ENCODE results near the gene GGT1. TPM values are rescaled to one million over a fixed set of nuclear protein-coding genes. Genes with fewer than 3 reads are reported as not detected.
"Not testable (repeated sequence)": the region's sequence is repeated elsewhere in the genome, so short reads cannot be mapped to it uniquely, and the experiment has no call there.

Gene GGT1
- polyA plus RNA-seq, 1 donor (not counting 4 experiments of a cell fraction or from before 2014, with no cell fraction given), result 5.8 TPM

- H3K27me3 ChIP-seq (ENCODE audit: control insufficient read depth, extremely low read depth, insufficient read depth, low read length); DNase-seq (ENCODE audit: low read depth, low spot score); H3K4me2 ChIP-seq (ENCODE audit: control insufficient read depth, extremely low read depth, insufficient read depth, low read depth, low read length); H3K27ac ChIP-seq (ENCODE audit: control insufficient read depth, insufficient read depth, low read length); FAIRE-seq; H3K9me3 ChIP-seq (ENCODE audit: control insufficient read depth, low read depth, low read length); H3K9me1 ChIP-seq (ENCODE audit: control insufficient read depth, extremely low read depth, insufficient read depth, low read length); H4K20me1 ChIP-seq (ENCODE audit: control insufficient read depth, extremely low read depth, insufficient read depth, low read length); H3K79me2 ChIP-seq (ENCODE audit: control insufficient read depth, insufficient read depth, low read length); H3K36me3 ChIP-seq (ENCODE audit: control insufficient read depth in 2 of 2, extremely low read depth in 1 of 2, insufficient read depth in 2 of 2, low read length in 2 of 2); H2AFZ ChIP-seq (ENCODE audit: control insufficient read depth, low read length); H3K4me3 ChIP-seq (ENCODE audit: control insufficient read depth in 2 of 3, extremely low read depth in 1 of 3, insufficient read depth in 2 of 3, low read depth in 1 of 3, low read length in 3 of 3); H3K9ac ChIP-seq (ENCODE audit: control insufficient read depth, extremely low read depth, insufficient read depth, low read length); H3K4me1 ChIP-seq (ENCODE audit: control insufficient read depth, extremely low read depth, insufficient read depth, low read length); dilution Hi-C loops (cut with MboI; ENCODE audit: extremely low pct_ligation_motif_present, low sequenced_read_pairs): not testable (repeated sequence)
Observed at GRCh38 chr22:24631430-24632122, 28.6 kb downstream of the GGT1 start.

GRCh38 chr22:24632642-24633041, 29.6 kb downstream of the GGT1 start:
- H3K9me3 ChIP-seq (ENCODE audit: control insufficient read depth, low read depth, low read length); H4K20me1 ChIP-seq (ENCODE audit: control insufficient read depth, extremely low read depth, insufficient read depth, low read length); H3K79me2 ChIP-seq (ENCODE audit: control insufficient read depth, insufficient read depth, low read length); FAIRE-seq; dilution Hi-C loops (cut with MboI; ENCODE audit: extremely low pct_ligation_motif_present, low sequenced_read_pairs); H3K27me3 ChIP-seq (ENCODE audit: control insufficient read depth, extremely low read depth, insufficient read depth, low read length); H3K4me3 ChIP-seq (ENCODE audit: control insufficient read depth in 2 of 3, extremely low read depth in 1 of 3, insufficient read depth in 2 of 3, low read depth in 1 of 3, low read length in 3 of 3); DNase-seq (ENCODE audit: low read depth, low spot score); H3K9me1 ChIP-seq (ENCODE audit: control insufficient read depth, extremely low read depth, insufficient read depth, low read length); H2AFZ ChIP-seq (ENCODE audit: control insufficient read depth, low read length); H3K9ac ChIP-seq (ENCODE audit: control insufficient read depth, extremely low read depth, insufficient read depth, low read length); H3K4me1 ChIP-seq (ENCODE audit: control insufficient read depth, extremely low read depth, insufficient read depth, low read length); H3K36me3 ChIP-seq (ENCODE audit: control insufficient read depth in 2 of 2, extremely low read depth in 1 of 2, insufficient read depth in 2 of 2, low read length in 2 of 2); H3K27ac ChIP-seq (ENCODE audit: control insufficient read depth, insufficient read depth, low read length); H3K4me2 ChIP-seq (ENCODE audit: control insufficient read depth, extremely low read depth, insufficient read depth, low read depth, low read length): not testable (repeated sequence)

DNA sequence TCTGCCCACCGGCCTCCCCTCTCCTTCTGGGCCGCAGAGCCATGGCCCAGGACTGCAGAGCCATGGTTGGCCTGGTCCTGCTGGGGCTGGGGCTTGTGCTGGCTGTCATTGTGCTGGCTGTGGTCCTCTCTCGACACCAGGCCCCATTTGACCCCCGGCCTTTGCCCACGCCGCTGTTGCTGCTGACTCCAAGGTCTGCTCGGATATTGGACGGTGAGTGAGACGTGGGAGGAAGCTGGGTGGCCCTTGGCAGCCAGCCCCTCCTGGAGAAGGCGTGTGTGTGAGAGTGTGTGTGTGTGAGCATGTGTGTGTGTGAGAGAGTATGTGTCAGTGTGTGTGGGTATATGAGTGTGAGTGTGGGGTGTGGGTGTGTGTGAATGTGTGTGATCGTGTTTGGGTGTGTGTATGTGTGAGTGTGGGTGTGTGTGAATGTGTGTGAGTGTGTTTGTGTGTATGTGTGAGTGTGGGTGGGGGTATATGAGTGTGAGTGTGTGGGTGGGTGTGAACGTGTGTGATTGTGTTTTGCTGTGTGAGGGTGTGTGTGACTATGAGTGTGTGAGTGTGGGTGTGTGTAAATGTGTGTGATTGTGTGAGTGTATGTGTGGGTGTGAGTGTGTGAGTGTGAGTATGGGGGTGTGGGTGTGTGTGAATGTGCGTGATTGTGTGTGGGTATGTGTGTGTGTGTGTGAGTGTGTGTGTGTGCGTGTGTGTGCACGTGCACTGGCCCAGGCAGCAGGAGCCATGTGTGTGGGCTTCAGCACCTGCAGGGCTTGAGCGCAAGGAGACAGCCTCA, 30.4 kb downstream of the GGT1 start:
- not testable (repeated sequence) for H3K9ac ChIP-seq (ENCODE audit: control insufficient read depth, extremely low read depth, insufficient read depth, low read length); FAIRE-seq

DNA sequence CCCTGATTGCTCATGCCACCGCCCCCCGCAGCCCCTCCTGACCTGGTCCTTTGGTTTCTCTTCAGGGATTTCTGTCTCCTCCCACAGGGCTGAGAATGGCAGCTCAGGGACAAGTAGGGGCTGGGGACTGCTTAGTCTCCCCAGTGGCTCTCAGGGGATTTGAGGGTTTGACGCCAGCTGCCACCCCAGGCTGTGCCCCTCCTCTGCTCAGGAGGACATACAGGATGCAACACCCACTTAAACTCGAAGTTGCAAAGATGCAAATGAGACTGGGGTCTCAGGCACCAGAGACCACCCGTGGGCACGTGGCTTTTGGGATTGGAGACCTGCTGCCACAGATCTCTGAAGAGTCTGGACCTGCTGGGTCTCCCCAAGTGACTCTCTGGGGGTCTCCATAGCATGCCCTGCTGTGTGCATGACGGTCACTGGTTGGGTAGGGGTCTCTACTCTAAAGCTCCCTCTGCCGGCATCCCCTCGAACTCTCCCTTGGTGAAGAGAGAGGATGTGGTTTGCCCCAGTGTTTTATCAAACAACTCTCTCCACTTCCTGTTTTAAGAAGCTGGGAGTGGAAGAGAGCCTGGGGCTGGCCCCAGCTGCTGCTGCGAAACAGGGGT, 31.9 kb downstream of the GGT1 start:
- FAIRE-seq; H3K79me2 ChIP-seq (ENCODE audit: control insufficient read depth, insufficient read depth, low read length); H3K4me3 ChIP-seq (ENCODE audit: control insufficient read depth in 2 of 3, extremely low read depth in 1 of 3, insufficient read depth in 2 of 3, low read depth in 1 of 3, low read length in 3 of 3); H2AFZ ChIP-seq (ENCODE audit: control insufficient read depth, low read length); H3K36me3 ChIP-seq (ENCODE audit: control insufficient read depth in 2 of 2, extremely low read depth in 1 of 2, insufficient read depth in 2 of 2, low read length in 2 of 2); H3K9me1 ChIP-seq (ENCODE audit: control insufficient read depth, extremely low read depth, insufficient read depth, low read length); H3K27ac ChIP-seq (ENCODE audit: control insufficient read depth, insufficient read depth, low read length); H3K4me1 ChIP-seq (ENCODE audit: control insufficient read depth, extremely low read depth, insufficient read depth, low read length); H3K9ac ChIP-seq (ENCODE audit: control insufficient read depth, extremely low read depth, insufficient read depth, low read length); DNase-seq (ENCODE audit: low read depth, low spot score); H3K9me3 ChIP-seq (ENCODE audit: control insufficient read depth, low read depth, low read length); H3K27me3 ChIP-seq (ENCODE audit: control insufficient read depth, extremely low read depth, insufficient read depth, low read length); H3K4me2 ChIP-seq (ENCODE audit: control insufficient read depth, extremely low read depth, insufficient read depth, low read depth, low read length); dilution Hi-C loops (cut with MboI; ENCODE audit: extremely low pct_ligation_motif_present, low sequenced_read_pairs); H4K20me1 ChIP-seq (ENCODE audit: control insufficient read depth, extremely low read depth, insufficient read depth, low read length): not testable (repeated sequence)

More for the DNA sequence above, 30.4 kb downstream of the GGT1 start:
- H3K36me3 ChIP-seq (ENCODE audit: control insufficient read depth in 2 of 2, extremely low read depth in 1 of 2, insufficient read depth in 2 of 2, low read length in 2 of 2); H3K4me1 ChIP-seq (ENCODE audit: control insufficient read depth, extremely low read depth, insufficient read depth, low read length); H2AFZ ChIP-seq (ENCODE audit: control insufficient read depth, low read length); H3K9me3 ChIP-seq (ENCODE audit: control insufficient read depth, low read depth, low read length); DNase-seq (ENCODE audit: low read depth, low spot score); H3K79me2 ChIP-seq (ENCODE audit: control insufficient read depth, insufficient read depth, low read length); H3K9me1 ChIP-seq (ENCODE audit: control insufficient read depth, extremely low read depth, insufficient read depth, low read length); H3K4me2 ChIP-seq (ENCODE audit: control insufficient read depth, extremely low read depth, insufficient read depth, low read depth, low read length); H3K4me3 ChIP-seq (ENCODE audit: control insufficient read depth in 2 of 3, extremely low read depth in 1 of 3, insufficient read depth in 2 of 3, low read depth in 1 of 3, low read length in 3 of 3); H3K27ac ChIP-seq (ENCODE audit: control insufficient read depth, insufficient read depth, low read length); dilution Hi-C loops (cut with MboI; ENCODE audit: extremely low pct_ligation_motif_present, low sequenced_read_pairs); H3K27me3 ChIP-seq (ENCODE audit: control insufficient read depth, extremely low read depth, insufficient read depth, low read length); H4K20me1 ChIP-seq (ENCODE audit: control insufficient read depth, extremely low read depth, insufficient read depth, low read length): not testable (repeated sequence)

Data from keratinocyte (primary cell).